ENCODE results near the gene NHERF1. TPM values are rescaled to one million over a fixed set of nuclear protein-coding genes. Genes with fewer than 3 reads are reported as not detected.
A peak's percentile ranks its signal among the peaks of the same experiment; 100 is the strongest.

The NHERF1 gene
- total and polyA plus RNA-seq, 2 of the 13 experiments (the other 11 are each of a cell fraction or from before 2014, with no cell fraction given), result 169 to 269 TPM

DNA sequence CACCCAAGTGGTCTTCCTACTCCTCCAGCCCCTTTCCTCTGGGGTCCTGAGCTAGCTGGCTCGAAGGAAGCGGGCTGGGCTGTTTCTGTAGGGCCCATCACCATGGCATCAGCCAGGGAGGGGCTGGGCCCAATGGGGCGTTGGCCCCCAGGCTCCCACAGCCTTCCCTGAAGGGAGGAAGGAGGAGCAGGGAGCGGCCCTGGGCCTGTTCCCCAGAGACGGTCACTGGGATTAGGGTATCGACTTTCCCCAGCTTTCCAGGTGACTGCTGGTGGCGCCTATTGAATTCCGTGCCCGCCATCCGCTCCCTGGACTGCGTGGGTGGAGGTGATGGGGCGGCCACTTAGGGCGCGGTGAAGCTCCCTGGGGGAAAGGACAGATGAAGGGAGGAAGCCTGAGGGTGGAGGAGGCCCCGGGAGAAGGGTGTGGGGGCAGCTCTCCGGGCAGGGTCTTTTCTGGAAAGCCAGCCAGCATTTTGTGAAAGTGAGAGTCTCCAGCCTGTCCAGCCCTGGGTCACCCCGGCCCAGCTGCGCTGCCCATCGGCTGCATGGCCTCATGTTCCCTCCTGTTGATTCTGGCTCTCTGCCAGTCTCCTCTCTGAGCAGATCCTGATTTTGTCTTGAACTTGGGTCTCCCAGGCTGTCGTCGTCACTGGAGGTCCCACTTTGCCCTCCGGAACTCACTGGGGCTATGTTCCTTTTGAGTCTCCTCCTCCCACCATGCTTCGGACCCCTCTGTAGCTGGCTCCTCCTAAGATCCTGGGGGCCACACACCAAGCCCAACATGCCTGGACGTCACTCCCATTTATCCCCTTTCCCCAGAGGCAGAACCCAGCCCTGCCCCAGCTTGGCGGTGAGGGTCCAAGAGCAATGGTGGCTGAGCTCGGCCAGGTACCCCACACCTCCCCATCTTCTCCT lies 9.8 kb downstream of the NHERF1 start (continued):
- no peak for TF ChIP-seq BRD4 (CRISPR knock-in tag; IDR thresholded peaks at IDR 0.05)
- TF ChIP-seq, protein P1, sequence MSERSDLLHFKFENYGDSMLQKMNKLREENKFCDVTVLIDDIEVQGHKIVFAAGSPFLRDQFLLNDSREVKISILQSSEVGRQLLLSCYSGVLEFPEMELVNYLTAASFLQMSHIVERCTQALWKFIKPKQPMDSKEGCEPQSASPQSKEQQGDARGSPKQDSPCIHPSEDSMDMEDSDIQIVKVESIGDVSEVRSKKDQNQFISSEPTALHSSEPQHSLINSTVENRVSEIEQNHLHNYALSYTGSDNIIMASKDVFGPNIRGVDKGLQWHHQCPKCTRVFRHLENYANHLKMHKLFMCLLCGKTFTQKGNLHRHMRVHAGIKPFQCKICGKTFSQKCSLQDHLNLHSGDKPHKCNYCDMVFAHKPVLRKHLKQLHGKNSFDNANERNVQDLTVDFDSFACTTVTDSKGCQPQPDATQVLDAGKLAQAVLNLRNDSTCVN (CRISPR knock-in tag; IDR thresholded peaks at IDR 0.05; ENCODE audit: borderline replicate concordance), result no peak
- TF ChIP-seq POGZ (CRISPR knock-in tag; IDR thresholded peaks at IDR 0.05), result no peak
- no peak for TF ChIP-seq PHB2 (IDR thresholded peaks at IDR 0.05; ENCODE audit: partially characterized antibody)
- no peak for TF ChIP-seq ZNF350 (CRISPR knock-in tag; IDR thresholded peaks at IDR 0.05; ENCODE audit: borderline replicate concordance, low read depth)
- TF ChIP-seq ZNF841 (CRISPR knock-in tag; IDR thresholded peaks at IDR 0.05; ENCODE audit: borderline replicate concordance), result no peak
- no peak for TF ChIP-seq BORCS8-MEF2B (CRISPR knock-in tag; IDR thresholded peaks at IDR 0.05)
- TF ChIP-seq ZNF660 (CRISPR knock-in tag; IDR thresholded peaks at IDR 0.05; ENCODE audit: borderline replicate concordance, low read depth), result no peak
- no peak for TF ChIP-seq ZNF761 (CRISPR knock-in tag; conservative IDR thresholded peaks at IDR 0.05)
- TF ChIP-seq, protein P2, sequence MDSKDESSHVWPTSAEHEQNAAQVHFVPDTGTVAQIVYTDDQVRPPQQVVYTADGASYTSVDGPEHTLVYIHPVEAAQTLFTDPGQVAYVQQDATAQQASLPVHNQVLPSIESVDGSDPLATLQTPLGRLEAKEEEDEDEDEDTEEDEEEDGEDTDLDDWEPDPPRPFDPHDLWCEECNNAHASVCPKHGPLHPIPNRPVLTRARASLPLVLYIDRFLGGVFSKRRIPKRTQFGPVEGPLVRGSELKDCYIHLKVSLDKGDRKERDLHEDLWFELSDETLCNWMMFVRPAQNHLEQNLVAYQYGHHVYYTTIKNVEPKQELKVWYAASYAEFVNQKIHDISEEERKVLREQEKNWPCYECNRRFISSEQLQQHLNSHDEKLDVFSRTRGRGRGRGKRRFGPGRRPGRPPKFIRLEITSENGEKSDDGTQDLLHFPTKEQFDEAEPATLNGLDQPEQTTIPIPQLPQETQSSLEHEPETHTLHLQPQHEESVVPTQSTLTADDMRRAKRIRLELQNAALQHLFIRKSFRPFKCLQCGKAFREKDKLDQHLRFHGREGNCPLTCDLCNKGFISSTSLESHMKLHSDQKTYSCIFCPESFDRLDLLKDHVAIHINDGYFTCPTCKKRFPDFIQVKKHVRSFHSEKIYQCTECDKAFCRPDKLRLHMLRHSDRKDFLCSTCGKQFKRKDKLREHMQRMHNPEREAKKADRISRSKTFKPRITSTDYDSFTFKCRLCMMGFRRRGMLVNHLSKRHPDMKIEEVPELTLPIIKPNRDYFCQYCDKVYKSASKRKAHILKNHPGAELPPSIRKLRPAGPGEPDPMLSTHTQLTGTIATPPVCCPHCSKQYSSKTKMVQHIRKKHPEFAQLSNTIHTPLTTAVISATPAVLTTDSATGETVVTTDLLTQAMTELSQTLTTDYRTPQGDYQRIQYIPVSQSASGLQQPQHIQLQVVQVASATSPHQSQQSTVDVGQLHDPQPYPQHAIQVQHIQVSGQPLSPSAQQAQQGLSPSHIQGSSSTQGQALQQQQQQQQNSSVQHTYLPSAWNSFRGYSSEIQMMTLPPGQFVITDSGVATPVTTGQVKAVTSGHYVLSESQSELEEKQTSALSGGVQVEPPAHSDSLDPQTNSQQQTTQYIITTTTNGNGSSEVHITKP (CRISPR knock-in tag; IDR thresholded peaks at IDR 0.05; ENCODE audit: low read depth), result no peak
- TF ChIP-seq ZBTB38 (CRISPR knock-in tag; IDR thresholded peaks at IDR 0.05), result peak; percentile 98
- no peak for TF ChIP-seq ZNF607 (CRISPR knock-in tag; IDR thresholded peaks at IDR 0.05; ENCODE audit: borderline replicate concordance)
- TF ChIP-seq ELF3 (CRISPR knock-in tag; IDR thresholded peaks at IDR 0.05), result no peak
- peak; percentile 47 for TF ChIP-seq GATAD2A (CRISPR knock-in tag; IDR thresholded peaks at IDR 0.05)
- TF ChIP-seq, protein P3, sequence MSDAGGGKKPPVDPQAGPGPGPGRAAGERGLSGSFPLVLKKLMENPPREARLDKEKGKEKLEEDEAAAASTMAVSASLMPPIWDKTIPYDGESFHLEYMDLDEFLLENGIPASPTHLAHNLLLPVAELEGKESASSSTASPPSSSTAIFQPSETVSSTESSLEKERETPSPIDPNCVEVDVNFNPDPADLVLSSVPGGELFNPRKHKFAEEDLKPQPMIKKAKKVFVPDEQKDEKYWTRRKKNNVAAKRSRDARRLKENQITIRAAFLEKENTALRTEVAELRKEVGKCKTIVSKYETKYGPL (CRISPR knock-in tag; IDR thresholded peaks at IDR 0.05), result no peak
- TF ChIP-seq, protein P4, sequence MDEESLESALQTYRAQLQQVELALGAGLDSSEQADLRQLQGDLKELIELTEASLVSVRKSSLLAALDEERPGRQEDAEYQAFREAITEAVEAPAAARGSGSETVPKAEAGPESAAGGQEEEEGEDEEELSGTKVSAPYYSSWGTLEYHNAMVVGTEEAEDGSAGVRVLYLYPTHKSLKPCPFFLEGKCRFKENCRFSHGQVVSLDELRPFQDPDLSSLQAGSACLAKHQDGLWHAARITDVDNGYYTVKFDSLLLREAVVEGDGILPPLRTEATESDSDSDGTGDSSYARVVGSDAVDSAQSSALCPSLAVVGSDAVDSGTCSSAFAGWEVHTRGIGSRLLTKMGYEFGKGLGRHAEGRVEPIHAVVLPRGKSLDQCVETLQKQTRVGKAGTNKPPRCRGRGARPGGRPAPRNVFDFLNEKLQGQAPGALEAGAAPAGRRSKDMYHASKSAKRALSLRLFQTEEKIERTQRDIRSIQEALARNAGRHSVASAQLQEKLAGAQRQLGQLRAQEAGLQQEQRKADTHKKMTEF (CRISPR knock-in tag; IDR thresholded peaks at IDR 0.05), result 0 out of 2 replicates have a peak, but pooled peaks have one; percentile 15
- peak; percentile 61 for TF ChIP-seq AGO1 (IDR thresholded peaks at IDR 0.05; ENCODE audit: low read depth, low read length, poor library complexity, severe bottlenecking)
- TF ChIP-seq, protein P5, sequence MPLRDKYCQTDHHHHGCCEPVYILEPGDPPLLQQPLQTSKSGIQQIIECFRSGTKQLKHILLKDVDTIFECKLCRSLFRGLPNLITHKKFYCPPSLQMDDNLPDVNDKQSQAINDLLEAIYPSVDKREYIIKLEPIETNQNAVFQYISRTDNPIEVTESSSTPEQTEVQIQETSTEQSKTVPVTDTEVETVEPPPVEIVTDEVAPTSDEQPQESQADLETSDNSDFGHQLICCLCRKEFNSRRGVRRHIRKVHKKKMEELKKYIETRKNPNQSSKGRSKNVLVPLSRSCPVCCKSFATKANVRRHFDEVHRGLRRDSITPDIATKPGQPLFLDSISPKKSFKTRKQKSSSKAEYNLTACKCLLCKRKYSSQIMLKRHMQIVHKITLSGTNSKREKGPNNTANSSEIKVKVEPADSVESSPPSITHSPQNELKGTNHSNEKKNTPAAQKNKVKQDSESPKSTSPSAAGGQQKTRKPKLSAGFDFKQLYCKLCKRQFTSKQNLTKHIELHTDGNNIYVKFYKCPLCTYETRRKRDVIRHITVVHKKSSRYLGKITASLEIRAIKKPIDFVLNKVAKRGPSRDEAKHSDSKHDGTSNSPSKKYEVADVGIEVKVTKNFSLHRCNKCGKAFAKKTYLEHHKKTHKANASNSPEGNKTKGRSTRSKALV (CRISPR knock-in tag; IDR thresholded peaks at IDR 0.05), result no peak
- TF ChIP-seq, protein P6, sequence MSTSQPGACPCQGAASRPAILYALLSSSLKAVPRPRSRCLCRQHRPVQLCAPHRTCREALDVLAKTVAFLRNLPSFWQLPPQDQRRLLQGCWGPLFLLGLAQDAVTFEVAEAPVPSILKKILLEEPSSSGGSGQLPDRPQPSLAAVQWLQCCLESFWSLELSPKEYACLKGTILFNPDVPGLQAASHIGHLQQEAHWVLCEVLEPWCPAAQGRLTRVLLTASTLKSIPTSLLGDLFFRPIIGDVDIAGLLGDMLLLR (CRISPR knock-in tag; IDR thresholded peaks at IDR 0.05), result no peak
